Measurements from ENCODE around the gene TWF2.

Gene TWF2

DNA sequence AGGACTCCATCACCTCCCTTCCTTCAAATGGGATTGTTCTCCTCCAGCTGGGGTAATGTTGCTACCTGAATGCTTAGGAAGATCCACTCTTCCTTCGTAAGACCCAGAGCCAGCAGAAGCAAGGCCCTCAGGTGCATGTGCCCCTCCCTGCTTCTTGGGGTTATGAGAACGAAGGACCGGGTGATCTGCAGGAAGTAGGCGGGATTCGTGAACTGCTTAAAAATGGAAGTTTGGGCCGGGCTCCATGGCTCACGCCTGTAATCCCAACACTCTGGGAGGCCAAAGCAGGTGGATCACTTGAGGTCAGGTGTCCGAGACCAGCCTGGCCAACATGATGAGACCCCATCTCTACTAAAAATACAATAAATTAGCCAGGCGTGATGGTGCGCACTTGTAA is 21.6 kb downstream of the TWF2 start:
- no peak overlapping the region for H3K4me2 ChIP-seq

GRCh38 chr3:52216585-52217408 is 22.2 kb downstream of the TWF2 start:
- no peak overlapping the region for H3K27ac ChIP-seq

More for the DNA sequence above, 21.6 kb downstream of the TWF2 start:
- Histone ChIP-seq H3K4me3 (IDR thresholded peaks at IDR 0.05; ENCODE audit: insufficient read depth, low read depth, low read length) (no peak overlapping the region), H3K79me2 (ENCODE audit: insufficient read depth, low read depth) (no peaks in the 10 kb centered on the region), H3K4me1 (ENCODE audit: low read depth, poor library complexity, severe bottlenecking) (peaks cover 5% of the 10 kb centered on the region), H3K9ac (no peak overlapping the region), H3K27ac (no peak overlapping the region), H2AFZ (ENCODE audit: low read depth) (no peak overlapping the region), H4K20me1 (ENCODE audit: insufficient read depth) (no peaks in the 10 kb centered on the region), H3K36me3 (ENCODE audit: insufficient read depth) (no peaks in the 10 kb centered on the region; the same call in 1 of the 2 replicates), H3K27me3 (ENCODE audit: insufficient read depth, low read depth) (no peaks in the 10 kb centered on the region)
- TF ChIP-seq, protein P1, sequence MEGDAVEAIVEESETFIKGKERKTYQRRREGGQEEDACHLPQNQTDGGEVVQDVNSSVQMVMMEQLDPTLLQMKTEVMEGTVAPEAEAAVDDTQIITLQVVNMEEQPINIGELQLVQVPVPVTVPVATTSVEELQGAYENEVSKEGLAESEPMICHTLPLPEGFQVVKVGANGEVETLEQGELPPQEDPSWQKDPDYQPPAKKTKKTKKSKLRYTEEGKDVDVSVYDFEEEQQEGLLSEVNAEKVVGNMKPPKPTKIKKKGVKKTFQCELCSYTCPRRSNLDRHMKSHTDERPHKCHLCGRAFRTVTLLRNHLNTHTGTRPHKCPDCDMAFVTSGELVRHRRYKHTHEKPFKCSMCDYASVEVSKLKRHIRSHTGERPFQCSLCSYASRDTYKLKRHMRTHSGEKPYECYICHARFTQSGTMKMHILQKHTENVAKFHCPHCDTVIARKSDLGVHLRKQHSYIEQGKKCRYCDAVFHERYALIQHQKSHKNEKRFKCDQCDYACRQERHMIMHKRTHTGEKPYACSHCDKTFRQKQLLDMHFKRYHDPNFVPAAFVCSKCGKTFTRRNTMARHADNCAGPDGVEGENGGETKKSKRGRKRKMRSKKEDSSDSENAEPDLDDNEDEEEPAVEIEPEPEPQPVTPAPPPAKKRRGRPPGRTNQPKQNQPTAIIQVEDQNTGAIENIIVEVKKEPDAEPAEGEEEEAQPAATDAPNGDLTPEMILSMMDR (conservative IDR thresholded peaks at IDR 0.05; ENCODE audit: low read depth, low read length) = no peak

DNA sequence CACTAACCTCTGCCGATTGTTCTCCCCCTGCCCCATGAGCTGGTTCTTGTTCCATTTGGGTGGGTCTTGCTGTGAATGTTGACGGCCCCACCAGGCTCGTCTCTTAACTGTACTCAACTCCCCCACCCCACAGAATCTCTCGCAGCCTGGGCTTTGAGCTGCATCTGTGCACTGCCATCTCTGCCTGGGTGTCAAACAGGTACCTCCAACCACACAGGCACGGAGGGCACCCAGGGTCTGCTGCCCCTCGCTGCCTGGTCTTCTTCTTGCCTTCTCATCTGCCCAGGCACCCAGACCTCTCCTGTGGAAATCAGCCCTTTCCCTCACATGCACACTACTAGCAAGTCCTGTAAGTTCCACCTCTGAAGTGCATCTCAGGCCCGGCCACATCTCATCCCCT is 23.6 kb downstream of the TWF2 start:
- TF ChIP-seq, protein P1 (conservative IDR thresholded peaks at IDR 0.05; ENCODE audit: low read depth, low read length) = no peak
- no peak overlapping the region for H3K27ac ChIP-seq
- H2AFZ ChIP-seq (ENCODE audit: low read depth) = no peak overlapping the region

More at GRCh38 chr3:52216585-52217408, 22.2 kb downstream of the TWF2 start:
- Histone ChIP-seq H3K4me3 (IDR thresholded peaks at IDR 0.05; ENCODE audit: insufficient read depth, low read depth, low read length) (no peak overlapping the region), H3K27me3 (ENCODE audit: insufficient read depth, low read depth) (no peaks in the 10 kb centered on the region), H2AFZ (ENCODE audit: low read depth) (no peak overlapping the region), H3K9ac (no peak overlapping the region), H3K79me2 (ENCODE audit: insufficient read depth, low read depth) (no peaks in the 10 kb centered on the region), H3K36me3 (ENCODE audit: insufficient read depth) (no peaks in the 10 kb centered on the region; the same call in 1 of the 2 replicates), H3K4me1 (ENCODE audit: low read depth, poor library complexity, severe bottlenecking) (peaks cover 5% of the 10 kb centered on the region), H3K4me2 (no peak overlapping the region), H4K20me1 (ENCODE audit: insufficient read depth) (no peaks in the 10 kb centered on the region)
- TF ChIP-seq, protein P1 (conservative IDR thresholded peaks at IDR 0.05; ENCODE audit: low read depth, low read length) = no peak

GRCh38 chr3:52213901-52214300 is 25.1 kb downstream of the TWF2 start:
- H3K4me3 ChIP-seq (IDR thresholded peaks at IDR 0.05; ENCODE audit: insufficient read depth, low read depth, low read length) = no peak overlapping the region
- no peak overlapping the region for H3K4me2 ChIP-seq
- H3K4me1 ChIP-seq (ENCODE audit: low read depth, poor library complexity, severe bottlenecking) = no peaks in the 10 kb centered on the region
- H3K36me3 ChIP-seq (ENCODE audit: insufficient read depth) = no peaks in the 10 kb centered on the region; the same call in 1 of the 2 replicates
- H3K27me3 ChIP-seq (ENCODE audit: insufficient read depth, low read depth) = no peaks in the 10 kb centered on the region
- H2AFZ ChIP-seq (ENCODE audit: low read depth) = no peak overlapping the region
- H4K20me1 ChIP-seq (ENCODE audit: insufficient read depth) = no peaks in the 10 kb centered on the region
- no peak overlapping the region for H3K27ac ChIP-seq
- no peaks in the 10 kb centered on the region for H3K79me2 ChIP-seq (ENCODE audit: insufficient read depth, low read depth)
- H3K9ac ChIP-seq = no peak overlapping the region
- TF ChIP-seq, protein P1 (conservative IDR thresholded peaks at IDR 0.05; ENCODE audit: low read depth, low read length) = no peak

More for the DNA sequence above, 23.6 kb downstream of the TWF2 start:
- Histone ChIP-seq H3K4me2 (no peak overlapping the region), H4K20me1 (ENCODE audit: insufficient read depth) (no peaks in the 10 kb centered on the region), H3K27me3 (ENCODE audit: insufficient read depth, low read depth) (no peaks in the 10 kb centered on the region), H3K4me3 (IDR thresholded peaks at IDR 0.05; ENCODE audit: insufficient read depth, low read depth, low read length) (no peak overlapping the region), H3K4me1 (ENCODE audit: low read depth, poor library complexity, severe bottlenecking) (no peaks in the 10 kb centered on the region), H3K79me2 (ENCODE audit: insufficient read depth, low read depth) (no peaks in the 10 kb centered on the region), H3K9ac (no peak overlapping the region), H3K36me3 (ENCODE audit: insufficient read depth) (no peaks in the 10 kb centered on the region; the same call in 1 of the 2 replicates)

Measured in KMS-11 (cell line).